ENCODE data around the gene ZBTB20.

ZBTB20 gene

GRCh38 chr3:114872588-114872987 is 274.5 kb downstream of the ZBTB20 start:
- no peak overlapping the region for H3K27ac ChIP-seq (ENCODE audit: low read depth, low read length)
- H3K9me3 ChIP-seq (ENCODE audit: control insufficient read depth, insufficient read depth, low read length), result no peaks in the 10 kb centered on the region
- no peaks in the 10 kb centered on the region for H4K20me1 ChIP-seq (ENCODE audit: control insufficient read depth, insufficient read depth, low read depth, low read length)
- no peak overlapping the region for H3K4me2 ChIP-seq (ENCODE audit: low read length)
- H3K9me2 ChIP-seq (replicated peaks; ENCODE audit: control insufficient read depth, low read length), result no peaks in the 10 kb centered on the region
- H3K36me3 ChIP-seq (ENCODE audit: control insufficient read depth, low read length), result no peaks in the 10 kb centered on the region
- no peaks in the 10 kb centered on the region for H3F3A ChIP-seq (ENCODE audit: control insufficient read depth, insufficient read depth)
- no peaks in the 10 kb centered on the region for H3K4me1 ChIP-seq (ENCODE audit: control insufficient read depth, low read length)
- H3K79me2 ChIP-seq (ENCODE audit: control insufficient read depth, low read length), result no peaks in the 10 kb centered on the region
- no peaks in the 10 kb centered on the region for H3K27me3 ChIP-seq (ENCODE audit: control insufficient read depth, low read length)
- no peak overlapping the region for H3K4me3 ChIP-seq (ENCODE audit: low read length)
- no peak for TF ChIP-seq CTCF (IDR thresholded peaks at IDR 0.05; ENCODE audit: low read depth, low read length, poor library complexity, severe bottlenecking)
- no peak for TF ChIP-seq EZH2phosphoT487 (IDR thresholded peaks at IDR 0.05; ENCODE audit: borderline replicate concordance, low read length)

DNA sequence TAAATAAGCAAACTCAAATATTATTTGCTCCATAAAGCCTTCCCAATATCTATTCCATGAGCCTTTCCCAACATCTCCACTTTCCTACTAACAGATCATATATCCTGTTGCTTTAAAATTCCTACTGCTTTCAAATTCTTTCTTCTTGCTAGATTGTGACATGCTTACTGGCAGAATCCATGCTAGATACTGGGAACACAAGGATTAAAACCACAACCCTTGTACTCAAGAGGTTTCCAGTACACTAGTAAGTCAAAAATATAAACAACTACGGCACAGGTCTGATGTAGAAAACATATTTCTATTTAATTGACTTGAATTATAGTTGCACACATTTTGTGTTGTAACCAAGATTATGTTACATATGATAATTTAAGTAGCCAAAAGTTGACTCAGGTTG is 275.0 kb downstream of the ZBTB20 start:
- H3K4me3 ChIP-seq (ENCODE audit: low read length), result no peak overlapping the region
- no peaks in the 10 kb centered on the region for H3K4me1 ChIP-seq (ENCODE audit: control insufficient read depth, low read length)
- H3F3A ChIP-seq (ENCODE audit: control insufficient read depth, insufficient read depth), result no peaks in the 10 kb centered on the region
- no peak overlapping the region for H3K27ac ChIP-seq (ENCODE audit: low read depth, low read length)
- no peak overlapping the region for H3K4me2 ChIP-seq (ENCODE audit: low read length)
- no peaks in the 10 kb centered on the region for H3K9me2 ChIP-seq (replicated peaks; ENCODE audit: control insufficient read depth, low read length)
- H3K79me2 ChIP-seq (ENCODE audit: control insufficient read depth, low read length), result no peaks in the 10 kb centered on the region
- no peaks in the 10 kb centered on the region for H3K36me3 ChIP-seq (ENCODE audit: control insufficient read depth, low read length)
- H3K9me3 ChIP-seq (ENCODE audit: control insufficient read depth, insufficient read depth, low read length), result no peaks in the 10 kb centered on the region
- H4K20me1 ChIP-seq (ENCODE audit: control insufficient read depth, insufficient read depth, low read depth, low read length), result no peaks in the 10 kb centered on the region
- H3K27me3 ChIP-seq (ENCODE audit: control insufficient read depth, low read length), result no peaks in the 10 kb centered on the region
- no peak for TF ChIP-seq CTCF (IDR thresholded peaks at IDR 0.05; ENCODE audit: low read depth, low read length, poor library complexity, severe bottlenecking)
- no peak for TF ChIP-seq EZH2phosphoT487 (IDR thresholded peaks at IDR 0.05; ENCODE audit: borderline replicate concordance, low read length)

GRCh38 chr3:114867835-114868503 is 279.1 kb downstream of the ZBTB20 start:
- no peak for TF ChIP-seq EZH2phosphoT487 (IDR thresholded peaks at IDR 0.05; ENCODE audit: borderline replicate concordance, low read length)
- no peak for TF ChIP-seq CTCF (IDR thresholded peaks at IDR 0.05; ENCODE audit: low read depth, low read length, poor library complexity, severe bottlenecking)
- Histone ChIP-seq H3K9me3 (ENCODE audit: control insufficient read depth, insufficient read depth, low read length) (no peaks in the 10 kb centered on the region), H3K4me2 (ENCODE audit: low read length) (no peak overlapping the region)

More at GRCh38 chr3:114867835-114868503, 279.1 kb downstream of the ZBTB20 start:
- H3K36me3 ChIP-seq (ENCODE audit: control insufficient read depth, low read length), result no peaks in the 10 kb centered on the region
- H3K9me2 ChIP-seq (replicated peaks; ENCODE audit: control insufficient read depth, low read length), result no peaks in the 10 kb centered on the region
- H3K79me2 ChIP-seq (ENCODE audit: control insufficient read depth, low read length), result no peaks in the 10 kb centered on the region
- H3K4me3 ChIP-seq (ENCODE audit: low read length), result no peak overlapping the region
- no peaks in the 10 kb centered on the region for H4K20me1 ChIP-seq (ENCODE audit: control insufficient read depth, insufficient read depth, low read depth, low read length)
- H3K27me3 ChIP-seq (ENCODE audit: control insufficient read depth, low read length), result no peaks in the 10 kb centered on the region
- no peaks in the 10 kb centered on the region for H3K4me1 ChIP-seq (ENCODE audit: control insufficient read depth, low read length)
- H3K27ac ChIP-seq (ENCODE audit: low read depth, low read length), result no peak overlapping the region
- H3F3A ChIP-seq (ENCODE audit: control insufficient read depth, insufficient read depth), result no peaks in the 10 kb centered on the region
